HEK293 (cell line): ENCODE data around the gene KRT81.

Experiments used
- CTCF ChIA-PET: fragments of 350-600 bp; formaldehyde crosslinking; extraction: SDS; loops from one replicate; lab custom pipeline; 2021; ENCODE audit warnings: antibody characterized with exemption; lab: Yijun Ruan, JAX
- POLR2A ChIA-PET: fragments of 300-600 bp; formaldehyde crosslinking; extraction: SDS; loops from one replicate; lab custom pipeline; 2020; ENCODE audit warnings: antibody characterized with exemption, inconsistent platforms; lab: Yijun Ruan, JAX
- H3K27ac ChIP-seq: fragments of 200-500 bp; sonication (Bioruptor generic); 2 replicates; pipeline ENCODE4 v1.5.1; 2014; ENCODE audit warnings: low read depth, low read length, control low read depth, inconsistent platforms; ENCODE audit errors: extremely low read depth
- H3K36me3 ChIP-seq, 2 experiments: fragments of 200-500 bp in 1 of 2; sonication (Bioruptor generic) in 1 of 2; 1 replicate in 1 of 2; 2 replicates in 1 of 2; pipeline ENCODE4 v1.5.1; 2014 to 2017; ENCODE audit warnings: inconsistent platforms in 2 of 2, low read length in 2 of 2; ENCODE audit not compliant: control insufficient read depth in 2 of 2, insufficient read depth in 1 of 2
- H3K4me1 ChIP-seq: fragments of 200-500 bp; sonication (Bioruptor generic); 2 replicates; pipeline ENCODE4 v1.5.1; 2014; ENCODE audit warnings: mild to moderate bottlenecking, low read length, inconsistent platforms; ENCODE audit not compliant: control insufficient read depth, insufficient read depth
- H3K4me3 ChIP-seq: 2 replicates; pipeline ENCODE4 v1.5.1; 2011; ENCODE audit warnings: low read depth, mild to moderate bottlenecking, control low read depth, low read length, moderate library complexity
- H3K9me3 ChIP-seq: fragments of 200-500 bp; sonication (Bioruptor generic); 2 replicates; pipeline ENCODE4 v1.5.1; 2014; ENCODE audit warnings: low read depth, low read length, inconsistent platforms; ENCODE audit not compliant: control insufficient read depth, insufficient read depth
- GLIS1 ChIP-seq: fragments of 450-650 bp; formaldehyde crosslinking; IDR thresholded peaks from 2 replicates; pipeline ENCODE4 v1.5.1; 2016; ENCODE audit warnings: missing biosample characterization, missing genetic modification characterization
- KLF7 ChIP-seq: fragments of 450-650 bp; formaldehyde crosslinking; IDR thresholded peaks from 2 replicates; pipeline ENCODE4 v1.5.1; 2016; ENCODE audit warnings: missing biosample characterization, missing genetic modification characterization, borderline replicate concordance
- OVOL3 ChIP-seq: fragments of 450-650 bp; formaldehyde crosslinking; IDR thresholded peaks from 2 replicates; pipeline ENCODE4 v1.5.1; 2016; ENCODE audit warnings: missing biosample characterization, missing genetic modification characterization
- RBAK ChIP-seq: fragments of 450-650 bp; formaldehyde crosslinking; IDR thresholded peaks from 2 replicates; pipeline ENCODE4 v1.5.1; 2016; ENCODE audit warnings: missing biosample characterization, missing genetic modification characterization
- REPIN1 ChIP-seq: fragments of 450-650 bp; formaldehyde crosslinking; IDR thresholded peaks from 2 replicates; pipeline ENCODE4 v1.5.1; 2017; ENCODE audit warnings: missing biosample characterization, missing genetic modification characterization, low read depth
- ZBTB1 ChIP-seq: fragments of 450-650 bp; formaldehyde crosslinking; IDR thresholded peaks from 2 replicates; pipeline ENCODE4 v1.5.1; 2016; ENCODE audit warnings: missing biosample characterization, missing genetic modification characterization
- ZNF121 ChIP-seq: fragments of 450-650 bp; formaldehyde crosslinking; IDR thresholded peaks from 2 replicates; pipeline ENCODE4 v1.5.1; 2016; ENCODE audit warnings: missing biosample characterization, missing genetic modification characterization
- ZNF140 ChIP-seq: fragments of 450-650 bp; formaldehyde crosslinking; IDR thresholded peaks from 2 replicates; pipeline ENCODE4 v1.5.1; 2016; ENCODE audit warnings: missing biosample characterization, missing genetic modification characterization
- ZNF157 ChIP-seq: fragments of 450-650 bp; formaldehyde crosslinking; IDR thresholded peaks from 2 replicates; pipeline ENCODE4 v1.5.1; 2016; ENCODE audit warnings: missing biosample characterization, missing genetic modification characterization
- ZNF221 ChIP-seq: fragments of 450-650 bp; formaldehyde crosslinking; IDR thresholded peaks from 2 replicates; pipeline ENCODE4 v1.5.1; 2017; ENCODE audit warnings: missing biosample characterization, missing genetic modification characterization, borderline replicate concordance
- ZNF239 ChIP-seq: fragments of 450-650 bp; formaldehyde crosslinking; IDR thresholded peaks from 2 replicates; pipeline ENCODE4 v1.5.1; 2016; ENCODE audit warnings: missing biosample characterization, missing genetic modification characterization
- ZNF274 ChIP-seq, 2 experiments: fragments of 200-500 bp in 1 of 2; fragments of 450-650 bp in 1 of 2; sonication (Bioruptor generic) in 1 of 2; formaldehyde crosslinking in 1 of 2; IDR thresholded peaks; 2 replicates each; pipeline versions ENCODE4 v1.5.1 to v1.6.1; 2014 to 2016; ENCODE audit warnings: borderline replicate concordance in 1 of 2, inconsistent platforms in 1 of 2, low read length in 1 of 2, missing biosample characterization in 1 of 2, missing genetic modification characterization in 1 of 2
- ZNF366 ChIP-seq: fragments of 450-650 bp; formaldehyde crosslinking; conservative IDR thresholded peaks from 2 replicates; pipeline ENCODE4 v1.5.1; 2016; ENCODE audit warnings: missing biosample characterization, missing genetic modification characterization
- ZNF521 ChIP-seq: fragments of 450-650 bp; formaldehyde crosslinking; IDR thresholded peaks from 2 replicates; pipeline ENCODE4 v1.5.1; 2017; ENCODE audit warnings: missing biosample characterization, mild to moderate bottlenecking, missing genetic modification characterization
- ZNF530 ChIP-seq: fragments of 450-650 bp; formaldehyde crosslinking; IDR thresholded peaks from 2 replicates; pipeline ENCODE4 v1.5.1; 2016; ENCODE audit warnings: low read depth, missing biosample characterization, missing genetic modification characterization
- ZNF549 ChIP-seq: fragments of 450-650 bp; IDR thresholded peaks from 2 replicates; pipeline ENCODE4 v1.5.1; 2018; ENCODE audit warnings: missing biosample characterization, missing genetic modification characterization, mild to moderate bottlenecking, inconsistent platforms, moderate library complexity
- ZNF561 ChIP-seq: fragments of 450-650 bp; IDR thresholded peaks from 2 replicates; pipeline ENCODE4 v1.5.1; 2018; ENCODE audit warnings: missing biosample characterization, missing genetic modification characterization, borderline replicate concordance
- ZNF596 ChIP-seq: fragments of 450-650 bp; IDR thresholded peaks from 2 replicates; pipeline ENCODE4 v1.5.0; 2018; ENCODE audit warnings: missing biosample characterization, mild to moderate bottlenecking, missing genetic modification characterization, moderate library complexity
- ZNF600 ChIP-seq: fragments of 450-650 bp; formaldehyde crosslinking; IDR thresholded peaks from 2 replicates; pipeline ENCODE4 v1.5.1; 2016; ENCODE audit warnings: missing biosample characterization, missing genetic modification characterization
- ZNF621 ChIP-seq: fragments of 450-650 bp; formaldehyde crosslinking; IDR thresholded peaks from 2 replicates; pipeline ENCODE4 v1.5.1; 2017; ENCODE audit warnings: missing biosample characterization, missing genetic modification characterization
- TF ChIP-seq, protein P1 (sequence below): fragments of 450-650 bp; formaldehyde crosslinking; IDR thresholded peaks from 2 replicates; pipeline ENCODE4 v1.5.1; 2016; ENCODE audit warnings: missing biosample characterization, missing genetic modification characterization
- TF ChIP-seq, protein P2 (sequence below): fragments of 450-650 bp; formaldehyde crosslinking; IDR thresholded peaks from 2 replicates; pipeline ENCODE4 v1.5.1; 2016; ENCODE audit warnings: missing biosample characterization, missing genetic modification characterization
- TF ChIP-seq, protein P3 (sequence below): fragments of 450-650 bp; formaldehyde crosslinking; IDR thresholded peaks from 2 replicates; pipeline ENCODE4 v1.5.1; 2016; ENCODE audit warnings: missing biosample characterization, missing genetic modification characterization

KRT81 gene

DNA sequence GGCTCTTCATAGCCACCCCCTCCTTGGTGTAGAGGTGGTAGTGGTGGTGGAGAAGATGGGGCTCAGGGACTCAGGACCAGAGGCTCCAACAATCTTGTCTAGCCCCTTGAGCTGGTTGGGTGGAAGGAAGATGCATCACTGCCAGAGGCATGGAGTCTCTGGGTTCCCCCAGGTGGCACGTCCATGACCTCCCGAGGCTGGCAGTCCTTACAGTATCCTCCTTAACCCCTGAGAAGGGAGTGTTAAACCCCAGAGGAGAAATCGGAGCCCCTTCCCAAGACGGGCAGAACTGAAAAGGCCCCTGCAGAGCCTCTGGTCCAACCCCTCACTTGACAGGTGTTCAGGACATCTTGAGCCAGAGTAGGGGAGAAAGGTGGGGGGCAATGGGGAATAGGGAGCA is 20.8 kb upstream of the KRT81 start (continued):
- TF ChIP-seq ZNF221 (tag by site-specific recombination), result no peak
- TF ChIP-seq ZNF140 (tag by site-specific recombination), result no peak
- no peak for TF ChIP-seq ZNF239 (tag by site-specific recombination)
- TF ChIP-seq ZNF549 (tag by site-specific recombination), result no peak
- no peak for TF ChIP-seq ZNF121 (tag by site-specific recombination)
- TF ChIP-seq, protein P1, sequence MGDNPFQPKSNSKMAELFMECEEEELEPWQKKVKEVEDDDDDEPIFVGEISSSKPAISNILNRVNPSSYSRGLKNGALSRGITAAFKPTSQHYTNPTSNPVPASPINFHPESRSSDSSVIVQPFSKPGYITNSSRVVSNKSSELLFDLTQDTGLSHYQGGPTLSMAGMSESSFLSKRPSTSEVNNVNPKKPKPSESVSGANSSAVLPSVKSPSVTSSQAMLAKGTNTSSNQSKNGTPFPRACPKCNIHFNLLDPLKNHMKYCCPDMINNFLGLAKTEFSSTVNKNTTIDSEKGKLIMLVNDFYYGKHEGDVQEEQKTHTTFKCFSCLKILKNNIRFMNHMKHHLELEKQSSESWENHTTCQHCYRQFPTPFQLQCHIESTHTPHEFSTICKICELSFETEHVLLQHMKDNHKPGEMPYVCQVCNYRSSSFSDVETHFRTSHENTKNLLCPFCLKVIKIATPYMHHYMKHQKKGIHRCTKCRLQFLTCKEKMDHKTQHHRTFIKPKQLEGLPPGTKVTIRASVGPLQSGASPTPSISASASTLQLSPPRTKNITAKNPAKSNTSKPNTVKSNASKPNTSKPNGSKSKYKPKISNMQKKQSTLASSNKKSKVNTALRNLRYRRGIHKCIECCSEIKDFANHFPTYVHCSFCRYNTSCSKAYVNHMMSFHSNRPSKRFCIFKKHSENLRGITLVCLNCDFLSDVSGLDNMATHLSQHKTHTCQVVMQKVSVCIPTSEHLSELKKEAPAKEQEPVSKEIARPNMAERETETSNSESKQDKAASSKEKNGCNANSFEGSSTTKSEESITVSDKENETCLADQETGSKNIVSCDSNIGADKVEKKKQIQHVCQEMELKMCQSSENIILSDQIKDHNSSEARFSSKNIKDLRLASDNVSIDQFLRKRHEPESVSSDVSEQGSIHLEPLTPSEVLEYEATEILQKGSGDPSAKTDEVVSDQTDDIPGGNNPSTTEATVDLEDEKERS, result no peak

DNA sequence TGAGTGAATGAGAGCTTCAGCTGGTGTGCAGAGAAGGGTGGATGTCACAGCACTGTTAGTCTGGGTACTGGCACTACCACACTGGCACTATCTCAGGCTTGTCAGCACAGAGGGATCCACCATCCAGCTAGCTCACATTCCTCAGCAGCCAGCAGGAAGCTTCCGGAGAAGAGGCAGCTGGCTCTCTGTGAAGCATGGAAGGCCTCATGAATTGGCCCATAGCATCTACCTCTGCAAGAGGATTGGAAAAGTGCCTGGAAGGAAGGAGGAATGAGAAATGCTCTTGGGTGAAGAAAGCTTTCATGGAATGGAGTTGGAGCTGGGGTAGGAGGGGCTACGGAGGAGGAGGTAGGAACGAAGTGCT is 19.9 kb upstream of the KRT81 start:
- CTCF ChIA-PET, result interaction anchor here (0.6 to 5.1 kb wide), 15 partner anchors 10 to 568 kb away, joined by 3 to 41 read pairs (median 3); partner anchors contain the start of gene KRT83
- H3K27ac ChIP-seq, result no peak overlapping the region
- H3K4me3 ChIP-seq, result no peak overlapping the region
- no peaks in the 10 kb centered on the region for H3K36me3 ChIP-seq
- no peaks in the 10 kb centered on the region for H3K9me3 ChIP-seq
- TF ChIP-seq RBAK (tag by site-specific recombination), result no peak
- no peak for TF ChIP-seq ZBTB1 (tag by site-specific recombination)
- no peak for TF ChIP-seq ZNF530 (tag by site-specific recombination)
- TF ChIP-seq ZNF600 (tag by site-specific recombination), result no peak
- TF ChIP-seq ZNF561 (tag by site-specific recombination), result no peak
- no peak for TF ChIP-seq GLIS1 (tag by site-specific recombination)
- no peak for TF ChIP-seq ZNF366 (tag by site-specific recombination)
- TF ChIP-seq, protein P2, sequence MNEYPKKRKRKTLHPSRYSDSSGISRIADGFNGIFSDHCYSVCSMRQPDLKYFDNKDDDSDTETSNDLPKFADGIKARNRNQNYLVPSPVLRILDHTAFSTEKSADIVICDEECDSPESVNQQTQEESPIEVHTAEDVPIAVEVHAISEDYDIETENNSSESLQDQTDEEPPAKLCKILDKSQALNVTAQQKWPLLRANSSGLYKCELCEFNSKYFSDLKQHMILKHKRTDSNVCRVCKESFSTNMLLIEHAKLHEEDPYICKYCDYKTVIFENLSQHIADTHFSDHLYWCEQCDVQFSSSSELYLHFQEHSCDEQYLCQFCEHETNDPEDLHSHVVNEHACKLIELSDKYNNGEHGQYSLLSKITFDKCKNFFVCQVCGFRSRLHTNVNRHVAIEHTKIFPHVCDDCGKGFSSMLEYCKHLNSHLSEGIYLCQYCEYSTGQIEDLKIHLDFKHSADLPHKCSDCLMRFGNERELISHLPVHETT (tag by site-specific recombination), result no peak
- no peak for TF ChIP-seq ZNF157
- TF ChIP-seq ZNF621 (tag by site-specific recombination), result no peak
- TF ChIP-seq KLF7, result no peak
- no peak for TF ChIP-seq REPIN1
- TF ChIP-seq OVOL3 (tag by site-specific recombination), result no peak
- TF ChIP-seq ZNF274 (IDR thresholded peaks at IDR 0.05; ENCODE audit: low read length), result no peak
- TF ChIP-seq ZNF274 (tag by site-specific recombination; IDR thresholded peaks at IDR 0.05; ENCODE audit: borderline replicate concordance), result no peak
- no peak for TF ChIP-seq ZNF239 (tag by site-specific recombination)
- TF ChIP-seq ZNF596 (tag by site-specific recombination), result no peak
- TF ChIP-seq, protein P3, sequence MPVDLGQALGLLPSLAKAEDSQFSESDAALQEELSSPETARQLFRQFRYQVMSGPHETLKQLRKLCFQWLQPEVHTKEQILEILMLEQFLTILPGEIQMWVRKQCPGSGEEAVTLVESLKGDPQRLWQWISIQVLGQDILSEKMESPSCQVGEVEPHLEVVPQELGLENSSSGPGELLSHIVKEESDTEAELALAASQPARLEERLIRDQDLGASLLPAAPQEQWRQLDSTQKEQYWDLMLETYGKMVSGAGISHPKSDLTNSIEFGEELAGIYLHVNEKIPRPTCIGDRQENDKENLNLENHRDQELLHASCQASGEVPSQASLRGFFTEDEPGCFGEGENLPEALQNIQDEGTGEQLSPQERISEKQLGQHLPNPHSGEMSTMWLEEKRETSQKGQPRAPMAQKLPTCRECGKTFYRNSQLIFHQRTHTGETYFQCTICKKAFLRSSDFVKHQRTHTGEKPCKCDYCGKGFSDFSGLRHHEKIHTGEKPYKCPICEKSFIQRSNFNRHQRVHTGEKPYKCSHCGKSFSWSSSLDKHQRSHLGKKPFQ, result no peak
- no peak for TF ChIP-seq ZNF521 (tag by site-specific recombination)
- H3K4me1 ChIP-seq, result no peaks in the 10 kb centered on the region
- POLR2A ChIA-PET, result no interaction called here
